Measurements from ENCODE around the gene NMNAT2. TPM values are rescaled to one million over a fixed set of nuclear protein-coding genes. Genes with fewer than 3 reads are reported as not detected.

Gene NMNAT2
- total and polyA plus RNA-seq, 2 experiments from 2014 or later: 3.6 to 10.0 TPM

GRCh38 chr1:183424691-183425090 is 6.5 kb upstream of the NMNAT2 start:
- TF ChIP-seq JUNB (IDR thresholded peaks at IDR 0.05; ENCODE audit: unreplicated experiment): no peak
- TF ChIP-seq STAT1 (IDR thresholded peaks at IDR 0.05; ENCODE audit: unreplicated experiment): no peak
- TF ChIP-seq CTCF (conservative IDR thresholded peaks at IDR 0.05; ENCODE audit: low read depth in 2 of 2): no peak
- TF ChIP-seq ZNF462 (CRISPR knock-in tag; IDR thresholded peaks at IDR 0.05): no peak
- no peak for TF ChIP-seq ZNF331 (CRISPR knock-in tag; IDR thresholded peaks at IDR 0.05; ENCODE audit: low read depth)
- TF ChIP-seq CREB1 (CRISPR knock-in tag; IDR thresholded peaks at IDR 0.05; ENCODE audit: low read depth): no peak
- Histone ChIP-seq H3K4me2 (no peak overlapping the region), H3K79me2 (replicated peaks; ENCODE audit: insufficient read depth) (no peaks in the 10 kb centered on the region), H3F3A (replicated peaks; ENCODE audit: low read depth) (no peaks in the 10 kb centered on the region), H3K4me1 (ENCODE audit: insufficient read depth) (peaks cover 1% of the 10 kb centered on the region; the same call in 1 of the 2 replicates), H3K27ac (ENCODE audit: low read depth) (no peak overlapping the region), H3K27me3 (ENCODE audit: insufficient read depth) (no peaks in the 10 kb centered on the region), H4K20me1 (replicated peaks; ENCODE audit: insufficient read depth) (no peaks in the 10 kb centered on the region), H3K36me3 (ENCODE audit: insufficient read depth) (no peaks in the 10 kb centered on the region; the same call in 1 of the 2 replicates), H3K9me2 (ENCODE audit: insufficient read depth) (peaks cover 5% of the 10 kb centered on the region; the same call in 1 of the 2 replicates), H2AFZ (no peak overlapping the region), H3K4me3 (no peak overlapping the region)
- Mint-ChIP-seq H3K27me3 (ENCODE audit: insufficient read depth, low read depth, poor library complexity) (peaks cover 6% of the 10 kb centered on the region), H3K9me3 (peaks cover 24% of the 10 kb centered on the region), H3K36me3 (ENCODE audit: low read depth) (peaks cover 16% of the 10 kb centered on the region), H3K27ac (no peak overlapping the region), H3K4me1 (peaks cover 3% of the 10 kb centered on the region), H3K4me3 (no peak overlapping the region)
- no peak for DNase-seq (ENCODE audit: low spot score)
- no peak for ATAC-seq
